Measurements from ENCODE around the gene AIG1. TPM values are rescaled to one million over a fixed set of nuclear protein-coding genes. Genes with fewer than 3 reads are reported as not detected.

AIG1 gene
- polyA plus RNA-seq, 1 of the 3 experiments (the other 2 are of a cell fraction) = 36.8 TPM

DNA sequence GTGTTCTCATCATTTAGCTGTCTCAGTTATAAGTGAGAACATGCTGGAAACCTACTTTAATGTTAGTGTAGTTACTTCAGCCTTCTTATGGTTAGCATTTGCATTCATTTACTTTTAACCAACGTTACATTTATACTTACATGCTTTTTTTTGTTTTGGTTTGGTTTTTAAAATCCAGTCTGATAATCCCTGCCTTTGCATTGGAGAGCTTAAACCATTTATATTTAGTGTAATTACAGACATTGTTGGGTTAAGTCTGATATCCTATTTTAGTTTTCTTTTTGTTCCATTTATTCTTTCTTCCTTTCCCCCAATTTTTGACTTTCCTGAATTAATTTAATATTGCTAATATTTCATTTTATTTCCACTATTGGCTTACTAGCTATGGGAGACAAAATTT, 70.2 kb downstream of the AIG1 start:
- Histone ChIP-seq H4K20me1 (ENCODE audit: insufficient read depth) (no peaks in the 10 kb centered on the region), H3K36me3 (replicated peaks in 1 of 2; ENCODE audit: control insufficient read depth in 1 of 2, insufficient read depth in 2 of 2, low read length in 1 of 2) (peaks cover 0 to 11% of the 10 kb centered on the region in 2 experiments), H3K9me2 (no peaks in the 10 kb centered on the region), H3K4me3 (ENCODE audit: low read depth in 2 of 2, low read length in 1 of 2) (no peak overlapping the region), H3K4me2 (no peak overlapping the region), H2AFZ (ENCODE audit: low read depth) (no peak overlapping the region), H3K9me3 (no peaks in the 10 kb centered on the region), H3K4me1 (ENCODE audit: control insufficient read depth in 1 of 2, insufficient read depth in 2 of 2, low read depth in 1 of 2, low read length in 1 of 2) (no peaks in the 10 kb centered on the region; a peak in 1 of 4 replicates), H3K9ac (no peak overlapping the region), H3K27ac (ENCODE audit: low read depth in 2 of 2, low read length in 1 of 2) (no peak overlapping the region), H3K27me3 (ENCODE audit: insufficient read depth) (no peaks in the 10 kb centered on the region), H3F3A (replicated peaks; ENCODE audit: insufficient read depth) (peaks cover 10% of the 10 kb centered on the region), H3K79me2 (ENCODE audit: insufficient read depth) (no peaks in the 10 kb centered on the region)
- no peak for TF ChIP-seq YY1 (IDR thresholded peaks at IDR 0.05; ENCODE audit: low read depth)
- DNase-seq = no peak
- WGBS (ENCODE audit: low lambda C conversion rate) = 66% methylated on average over 1 of the region's 1 CpG
- POLR2A ChIA-PET = no interaction called here
- CTCF ChIA-PET = interaction anchor here (0.8 kb wide), 1 partner anchor 11 kb away, joined by 3 read pairs; no protein-coding TSS in a partner anchor

DNA sequence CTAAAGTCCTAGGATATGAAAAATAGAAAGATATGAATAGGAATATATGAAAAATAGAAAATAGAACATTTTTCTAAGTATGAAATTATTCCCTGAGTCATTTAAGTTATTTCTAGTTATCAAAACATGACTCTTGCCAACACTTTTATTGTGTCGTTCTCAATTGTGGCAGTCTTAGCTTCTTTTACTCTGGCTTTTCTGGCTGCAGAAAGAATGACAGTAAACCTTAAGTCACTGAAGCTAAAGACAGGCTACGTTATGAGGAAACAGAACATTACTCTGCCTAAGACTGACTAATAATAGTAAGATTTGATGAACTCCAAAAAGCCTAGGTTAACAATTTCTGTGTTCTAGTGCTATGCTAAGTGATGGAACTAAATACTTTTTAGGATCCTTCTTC, 74.6 kb downstream of the AIG1 start:
- peak overlapping the region in 1 of 2 experiments; percentile 49; a peak in 2 of 4 replicates for H3K27ac ChIP-seq (ENCODE audit: low read depth in 2 of 2, low read length in 1 of 2)
- H3K36me3 ChIP-seq (replicated peaks in 1 of 2; ENCODE audit: control insufficient read depth in 1 of 2, insufficient read depth in 2 of 2, low read length in 1 of 2) = peaks cover 10 to 17% of the 10 kb centered on the region in 2 experiments
- WGBS (ENCODE audit: low lambda C conversion rate) = 70% methylated on average over 2 of the region's 2 CpGs
- 0 out of 2 replicates have a peak overlapping the region, but pooled peaks have one; percentile 2 for H3K9ac ChIP-seq
- H3K27me3 ChIP-seq (ENCODE audit: insufficient read depth) = no peaks in the 10 kb centered on the region
- H3K9me2 ChIP-seq = no peaks in the 10 kb centered on the region
- CTCF ChIA-PET = interaction anchor here (1.5 kb wide), 1 partner anchor 24 kb away, joined by 4 read pairs; no protein-coding TSS in a partner anchor
- H2AFZ ChIP-seq (ENCODE audit: low read depth) = no peak overlapping the region
- H3K4me3 ChIP-seq (ENCODE audit: low read depth in 2 of 2, low read length in 1 of 2) = no peak overlapping the region
- DNase-seq = no peak
- peaks cover 10% of the 10 kb centered on the region for H3F3A ChIP-seq (replicated peaks; ENCODE audit: insufficient read depth)
- no peaks in the 10 kb centered on the region for H3K79me2 ChIP-seq (ENCODE audit: insufficient read depth)
- H4K20me1 ChIP-seq (ENCODE audit: insufficient read depth) = no peaks in the 10 kb centered on the region
- H3K9me3 ChIP-seq = no peaks in the 10 kb centered on the region
- H3K4me2 ChIP-seq = peak overlapping the region; percentile 26; the same call in 1 of the 2 replicates
- TF ChIP-seq, protein P1, sequence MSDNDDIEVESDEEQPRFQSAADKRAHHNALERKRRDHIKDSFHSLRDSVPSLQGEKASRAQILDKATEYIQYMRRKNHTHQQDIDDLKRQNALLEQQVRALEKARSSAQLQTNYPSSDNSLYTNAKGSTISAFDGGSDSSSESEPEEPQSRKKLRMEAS (IDR thresholded peaks at IDR 0.05; ENCODE audit: low read depth) = no peak
- no peak for TF ChIP-seq YY1 (IDR thresholded peaks at IDR 0.05; ENCODE audit: low read depth)
- TF ChIP-seq SIN3A (IDR thresholded peaks at IDR 0.05; ENCODE audit: borderline replicate concordance, low read depth, low read length) = no peak
- TF ChIP-seq FOSL2 (IDR thresholded peaks at IDR 0.05; ENCODE audit: borderline replicate concordance, low read depth) = no peak
- TF ChIP-seq TAF1 (IDR thresholded peaks at IDR 0.05; ENCODE audit: borderline replicate concordance, low read depth, low read length) = no peak
- no peak for TF ChIP-seq EZH2phosphoT487 (IDR thresholded peaks at IDR 0.05; ENCODE audit: borderline replicate concordance, low read depth)
- no peak for TF ChIP-seq RXRA (IDR thresholded peaks at IDR 0.05; ENCODE audit: borderline replicate concordance, low read depth)
- no peak for TF ChIP-seq JUND (IDR thresholded peaks at IDR 0.05)
- no peak for TF ChIP-seq RCOR1 (IDR thresholded peaks at IDR 0.05; ENCODE audit: low read length)
- POLR2A ChIA-PET = no interaction called here
- no peaks in the 10 kb centered on the region; a peak in 1 of 4 replicates for H3K4me1 ChIP-seq (ENCODE audit: control insufficient read depth in 1 of 2, insufficient read depth in 2 of 2, low read depth in 1 of 2, low read length in 1 of 2)

DNA sequence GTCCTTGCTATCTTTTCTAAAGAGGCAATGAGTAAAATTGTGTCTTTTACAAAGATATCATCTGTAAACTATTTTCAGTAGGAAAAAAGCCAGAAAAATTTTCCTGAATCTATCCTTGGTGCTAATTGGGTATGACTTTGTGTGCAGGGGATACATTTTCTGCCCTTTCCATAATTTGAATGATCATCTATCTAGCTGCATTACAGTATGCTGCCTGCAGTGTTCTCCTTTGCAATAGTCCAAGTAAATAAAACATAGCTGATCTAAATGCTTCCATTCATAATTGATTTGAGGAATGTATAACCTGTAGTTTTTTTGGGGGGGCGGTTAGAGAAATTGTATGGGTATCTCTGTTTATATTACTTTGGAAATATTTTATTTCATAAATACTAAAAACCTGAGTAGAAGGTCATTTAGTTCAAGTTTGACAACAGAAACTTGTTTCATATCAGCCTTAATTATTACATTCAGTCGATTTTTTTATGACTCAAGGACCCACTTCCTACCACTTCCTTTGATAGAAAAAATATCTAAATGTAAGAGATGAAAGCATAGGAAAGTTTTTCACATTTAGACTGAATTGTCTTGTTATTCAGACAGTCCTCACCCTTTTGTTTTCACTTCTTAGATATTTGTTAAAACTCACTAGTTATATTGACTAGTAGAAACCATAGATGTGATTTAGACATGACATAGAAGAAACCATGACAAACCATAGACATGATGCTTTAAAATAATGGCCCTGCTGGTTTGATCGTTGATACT, 75.3 kb downstream of the AIG1 start:
- POLR2A ChIA-PET = no interaction called here
- TF ChIP-seq FOXJ3 (CRISPR knock-in tag; IDR thresholded peaks at IDR 0.05) (no peak), EP300 (IDR thresholded peaks at IDR 0.05; ENCODE audit: borderline replicate concordance in 1 of 2, low read depth in 1 of 2, low read length in 1 of 2) (no peak), PBX3 (IDR thresholded peaks at IDR 0.05) (no peak), MEF2A (IDR thresholded peaks at IDR 0.05; ENCODE audit: borderline replicate concordance, low read depth) (no peak), REST (IDR thresholded peaks at IDR 0.05; ENCODE audit: low read depth, low read length) (no peak), SMC3 (IDR thresholded peaks at IDR 0.05; ENCODE audit: low read depth, low read length) (no peak)

More for the DNA sequence above, 75.3 kb downstream of the AIG1 start:
- 0 out of 2 replicates have a peak overlapping the region, but pooled peaks have one; percentile 2 for H3K9ac ChIP-seq
- DNase-seq = no peak
- no peak overlapping the region for H3K4me3 ChIP-seq (ENCODE audit: low read depth in 2 of 2, low read length in 1 of 2)
- H3K4me2 ChIP-seq = peak overlapping the region; percentile 26; the same call in 1 of the 2 replicates
- 73% methylated on average over 3 of the region's 3 CpGs for WGBS (ENCODE audit: low lambda C conversion rate)
- H3K9me3 ChIP-seq = no peaks in the 10 kb centered on the region
- H3K4me1 ChIP-seq (ENCODE audit: control insufficient read depth in 1 of 2, insufficient read depth in 2 of 2, low read depth in 1 of 2, low read length in 1 of 2) = peaks cover 0 to 5% of the 10 kb centered on the region in 2 experiments; a peak in 1 of 4 replicates
- H4K20me1 ChIP-seq (ENCODE audit: insufficient read depth) = no peaks in the 10 kb centered on the region
- peak overlapping the region in 1 of 2 experiments; percentile 49; a peak in 2 of 4 replicates for H3K27ac ChIP-seq (ENCODE audit: low read depth in 2 of 2, low read length in 1 of 2)
- H3K9me2 ChIP-seq = no peaks in the 10 kb centered on the region
- peaks cover 10 to 17% of the 10 kb centered on the region in 2 experiments for H3K36me3 ChIP-seq (replicated peaks in 1 of 2; ENCODE audit: control insufficient read depth in 1 of 2, insufficient read depth in 2 of 2, low read length in 1 of 2)
- H2AFZ ChIP-seq (ENCODE audit: low read depth) = no peak overlapping the region
- peaks cover 10% of the 10 kb centered on the region for H3F3A ChIP-seq (replicated peaks; ENCODE audit: insufficient read depth)
- CTCF ChIA-PET = interaction anchor here (1.5 kb wide), 1 partner anchor 24 kb away, joined by 4 read pairs; no protein-coding TSS in a partner anchor
- H3K27me3 ChIP-seq (ENCODE audit: insufficient read depth) = no peaks in the 10 kb centered on the region
- no peaks in the 10 kb centered on the region for H3K79me2 ChIP-seq (ENCODE audit: insufficient read depth)
